Measurements from ENCODE around the gene USP17L20. TPM values are rescaled to one million over a fixed set of nuclear protein-coding genes. Genes with fewer than 3 reads are reported as not detected.
"Not testable (repeated sequence)": the region's sequence is repeated elsewhere in the genome, so short reads cannot be mapped to it uniquely, and the experiment has no call there.

Gene USP17L20
- total RNA-seq, 1 donor from 2014 or later: not detected

DNA sequence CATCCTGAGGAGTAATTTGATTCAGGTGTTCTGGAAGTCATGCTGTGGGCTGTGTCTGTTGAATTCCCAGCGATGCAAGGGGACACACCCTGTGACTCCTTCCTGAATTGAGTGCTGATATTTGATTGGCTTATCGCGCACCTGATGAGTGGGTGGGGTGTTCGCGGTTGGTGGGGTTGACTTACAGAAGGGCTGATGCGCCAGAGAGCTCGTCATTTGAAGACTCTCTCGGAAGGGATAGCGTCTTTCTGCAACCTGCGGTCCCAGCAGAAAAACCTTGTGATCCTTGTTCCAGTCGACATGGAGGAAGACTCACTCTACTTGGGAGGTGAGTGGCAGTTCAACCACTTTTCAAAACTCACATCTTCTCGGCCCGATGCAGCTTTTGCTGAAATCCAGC, 4.8 kb upstream of the USP17L20 start, which contains the start of gene USP17L19:
Gene USP17L19, plus strand, starts transcription at position 301 of the 400 bp plus-strand sequence. Its CDS starts 0 bp downstream, at position 301.
- H3K36me3 Mint-ChIP-seq (ENCODE audit: unreplicated experiment); H3K4me3 Mint-ChIP-seq (ENCODE audit: unreplicated experiment); H3K9me3 Mint-ChIP-seq (ENCODE audit: unreplicated experiment); DNase-seq (ENCODE audit: extremely low spot score, unreplicated experiment); H3K4me1 Mint-ChIP-seq (ENCODE audit: unreplicated experiment); H3K27me3 Mint-ChIP-seq (ENCODE audit: unreplicated experiment); H3K27ac Mint-ChIP-seq (ENCODE audit: unreplicated experiment): not testable (repeated sequence)

DNA sequence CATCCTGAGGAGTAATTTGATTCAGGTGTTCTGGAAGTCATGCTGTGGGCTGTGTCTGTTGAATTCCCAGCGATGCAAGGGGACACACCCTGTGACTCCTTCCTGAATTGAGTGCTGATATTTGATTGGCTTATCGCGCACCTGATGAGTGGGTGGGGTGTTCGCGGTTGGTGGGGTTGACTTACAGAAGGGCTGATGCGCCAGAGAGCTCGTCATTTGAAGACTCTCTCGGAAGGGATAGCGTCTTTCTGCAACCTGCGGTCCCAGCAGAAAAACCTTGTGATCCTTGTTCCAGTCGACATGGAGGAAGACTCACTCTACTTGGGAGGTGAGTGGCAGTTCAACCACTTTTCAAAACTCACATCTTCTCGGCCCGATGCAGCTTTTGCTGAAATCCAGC, 4.6 kb downstream of the USP17L20 start, which contains the start of gene USP17L21:
Gene USP17L21, plus strand, starts transcription at position 301 of the 400 bp plus-strand sequence. Its CDS starts 0 bp downstream, at position 301.
- H3K4me1 Mint-ChIP-seq (ENCODE audit: unreplicated experiment); H3K9me3 Mint-ChIP-seq (ENCODE audit: unreplicated experiment); H3K27me3 Mint-ChIP-seq (ENCODE audit: unreplicated experiment); H3K27ac Mint-ChIP-seq (ENCODE audit: unreplicated experiment); H3K36me3 Mint-ChIP-seq (ENCODE audit: unreplicated experiment); DNase-seq (ENCODE audit: extremely low spot score, unreplicated experiment); H3K4me3 Mint-ChIP-seq (ENCODE audit: unreplicated experiment): not testable (repeated sequence)

DNA sequence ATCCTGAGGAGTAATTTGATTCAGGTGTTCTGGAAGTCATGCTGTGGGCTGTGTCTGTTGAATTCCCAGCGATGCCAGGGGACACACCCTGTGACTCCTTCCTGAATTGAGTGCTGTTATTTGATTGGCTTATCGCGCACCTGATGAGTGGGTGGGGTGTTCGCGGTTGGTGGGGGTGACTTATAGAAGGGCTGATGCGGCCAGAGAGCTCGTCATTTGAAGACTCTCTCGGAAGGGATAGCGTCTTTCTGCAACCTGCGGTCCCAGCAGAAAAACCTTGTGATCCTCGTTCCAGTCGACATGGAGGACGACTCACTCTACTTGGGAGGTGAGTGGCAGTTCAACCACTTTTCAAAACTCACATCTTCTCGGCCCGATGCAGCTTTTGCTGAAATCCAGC, 9.4 kb downstream of the USP17L20 start, which contains the start of gene USP17L22:
Gene USP17L22, plus strand, starts transcription at position 301 of the 400 bp plus-strand sequence. Its CDS starts 0 bp downstream, at position 301.
- H3K27me3 Mint-ChIP-seq (ENCODE audit: unreplicated experiment); DNase-seq (ENCODE audit: extremely low spot score, unreplicated experiment); H3K4me3 Mint-ChIP-seq (ENCODE audit: unreplicated experiment); H3K27ac Mint-ChIP-seq (ENCODE audit: unreplicated experiment); H3K9me3 Mint-ChIP-seq (ENCODE audit: unreplicated experiment); H3K36me3 Mint-ChIP-seq (ENCODE audit: unreplicated experiment); H3K4me1 Mint-ChIP-seq (ENCODE audit: unreplicated experiment): not testable (repeated sequence)

DNA sequence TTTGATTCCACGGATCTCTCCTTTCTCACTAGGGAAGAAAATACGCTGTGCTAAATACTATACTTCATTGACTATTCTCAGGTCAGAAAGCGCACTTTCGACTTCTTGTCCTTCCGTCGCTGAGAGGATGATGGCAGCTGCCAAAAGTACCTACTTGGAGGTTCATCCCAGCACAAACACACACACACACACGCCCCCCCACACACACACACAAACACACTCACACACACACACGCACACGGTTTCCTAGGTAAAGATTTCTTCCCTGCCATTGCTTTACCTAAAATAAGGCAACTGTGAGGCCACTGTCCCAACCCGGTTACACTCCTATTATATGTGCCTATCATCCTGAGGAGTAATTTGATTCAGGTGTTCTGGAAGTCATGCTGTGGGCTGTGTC, 13.8 kb downstream of the USP17L20 start:
- H3K9me3 Mint-ChIP-seq (ENCODE audit: unreplicated experiment); H3K27me3 Mint-ChIP-seq (ENCODE audit: unreplicated experiment); H3K36me3 Mint-ChIP-seq (ENCODE audit: unreplicated experiment); H3K27ac Mint-ChIP-seq (ENCODE audit: unreplicated experiment); H3K4me3 Mint-ChIP-seq (ENCODE audit: unreplicated experiment); H3K4me1 Mint-ChIP-seq (ENCODE audit: unreplicated experiment): not testable (repeated sequence)
- DNase-seq (ENCODE audit: extremely low spot score, unreplicated experiment): peak; percentile 90

Other genes with a start within 250 kb of the USP17L20 start
- gene FAM90A26, start 87.7 kb upstream of the USP17L20 start, total RNA-seq: not detected in 2 replicates
- gene USP17L10, start 47.5 kb upstream of the USP17L20 start, total RNA-seq: not detected in 2 replicates
- gene USP17L11, start 42.7 kb upstream of the USP17L20 start, total RNA-seq: not detected in 2 replicates
- not detected in 2 replicates for gene USP17L12, start 38.0 kb upstream of the USP17L20 start, total RNA-seq
- gene USP17L13, start 33.2 kb upstream of the USP17L20 start, total RNA-seq: not detected in 2 replicates
- gene USP17L15, start 23.7 kb upstream of the USP17L20 start, total RNA-seq: not detected in 2 replicates
- not detected in 2 replicates for gene USP17L17, start 14.2 kb upstream of the USP17L20 start, total RNA-seq
- gene USP17L18, start 9.5 kb upstream of the USP17L20 start, total RNA-seq: not detected in 2 replicates
- gene USP17L19, start 4.7 kb upstream of the USP17L20 start, total RNA-seq: not detected in 2 replicates
- not detected in 2 replicates for gene USP17L21, start 4.7 kb downstream of the USP17L20 start, total RNA-seq
- gene USP17L22, start 9.5 kb downstream of the USP17L20 start, total RNA-seq: not detected in 2 replicates
- not detected in 2 replicates for gene USP17L24, start 67.0 kb downstream of the USP17L20 start, total RNA-seq
- not detected in 2 replicates for gene USP17L25, start 71.8 kb downstream of the USP17L20 start, total RNA-seq
- gene USP17L26, start 76.5 kb downstream of the USP17L20 start, total RNA-seq: not detected in 2 replicates
- gene USP17L5, start 81.3 kb downstream of the USP17L20 start, total RNA-seq: not detected in 2 replicates
- gene USP17L27, start 86.0 kb downstream of the USP17L20 start, total RNA-seq: not detected in 2 replicates
- gene USP17L28, start 90.8 kb downstream of the USP17L20 start, total RNA-seq: not detected in 2 replicates
- not detected in 2 replicates for gene USP17L29, start 95.5 kb downstream of the USP17L20 start, total RNA-seq
- gene USP17L30, start 105.0 kb downstream of the USP17L20 start, total RNA-seq: not detected in 2 replicates
- gene DEFB131A, start 186.3 kb downstream of the USP17L20 start, total RNA-seq: not detected in 2 replicates